ENCODE data around the gene SORCS2. TPM values are rescaled to one million over a fixed set of nuclear protein-coding genes. Genes with fewer than 3 reads are reported as not detected.

Gene SORCS2
- total RNA-seq, 2 donors from 2014 or later: 1.0 to 4.4 TPM

GRCh38 chr4:7353846-7354610, 161.7 kb downstream of the SORCS2 start:
- intact Hi-C loops (cut with DNase I): no loop called here
- WGBS: 85% methylated on average over 17 of the region's 17 CpGs
- Histone ChIP-seq H3K9me3 (no peaks in the 10 kb centered on the region), H3K36me3 (no peaks in the 10 kb centered on the region), H3K4me3 (no peak overlapping the region), H3K27ac (no peak overlapping the region), H3K4me1 (replicated peaks) (no peaks in the 10 kb centered on the region), H3K27me3 (replicated peaks; ENCODE audit: insufficient read depth) (no peaks in the 10 kb centered on the region)
- no peak for TF ChIP-seq POLR2AphosphoS5 (IDR thresholded peaks at IDR 0.05)
- no peak for TF ChIP-seq POLR2A (IDR thresholded peaks at IDR 0.05)
- TF ChIP-seq CTCF (IDR thresholded peaks at IDR 0.05): no peak
- DNase-seq (ENCODE audit: low spot score): no peak

GRCh38 chr4:7354927-7355326, 162.6 kb downstream of the SORCS2 start:
- 88% methylated on average over 5 of the region's 5 CpGs for WGBS
- no peaks in the 10 kb centered on the region for H3K9me3 ChIP-seq
- intact Hi-C loops (cut with DNase I): no loop called here
- no peaks in the 10 kb centered on the region for H3K36me3 ChIP-seq
- H3K27me3 ChIP-seq (replicated peaks; ENCODE audit: insufficient read depth): no peaks in the 10 kb centered on the region
- DNase-seq (ENCODE audit: low spot score): no peak
- no peak for TF ChIP-seq CTCF (IDR thresholded peaks at IDR 0.05)
- no peak for TF ChIP-seq POLR2A (IDR thresholded peaks at IDR 0.05)
- TF ChIP-seq POLR2AphosphoS5 (IDR thresholded peaks at IDR 0.05): no peak
- no peak overlapping the region for H3K27ac ChIP-seq
- H3K4me1 ChIP-seq (replicated peaks): no peaks in the 10 kb centered on the region
- no peak overlapping the region for H3K4me3 ChIP-seq

- no peaks in the 10 kb centered on the region for H3K36me3 ChIP-seq
- no peaks in the 10 kb centered on the region for H3K4me1 ChIP-seq (replicated peaks)
- WGBS: 87% methylated on average over 3 of the region's 3 CpGs
- no peak for TF ChIP-seq CTCF (IDR thresholded peaks at IDR 0.05)
- no peak for TF ChIP-seq POLR2A (IDR thresholded peaks at IDR 0.05)
- TF ChIP-seq POLR2AphosphoS5 (IDR thresholded peaks at IDR 0.05): no peak
- intact Hi-C loops (cut with DNase I): no loop called here
- H3K27me3 ChIP-seq (replicated peaks; ENCODE audit: insufficient read depth): no peaks in the 10 kb centered on the region
- no peak overlapping the region for H3K27ac ChIP-seq
- H3K4me3 ChIP-seq: no peak overlapping the region
- H3K9me3 ChIP-seq: no peaks in the 10 kb centered on the region
- no peak for DNase-seq (ENCODE audit: low spot score)
Measured at GRCh38 chr4:7355795-7356194, 163.5 kb downstream of the SORCS2 start.

GRCh38 chr4:7356667-7357310, 164.5 kb downstream of the SORCS2 start:
- TF ChIP-seq POLR2AphosphoS5 (IDR thresholded peaks at IDR 0.05): no peak
- TF ChIP-seq POLR2A (IDR thresholded peaks at IDR 0.05): no peak
- no peak for TF ChIP-seq CTCF (IDR thresholded peaks at IDR 0.05)
- no peaks in the 10 kb centered on the region for H3K9me3 ChIP-seq
- no peaks in the 10 kb centered on the region for H3K36me3 ChIP-seq
- no peak overlapping the region for H3K4me3 ChIP-seq
- 80% methylated on average over 12 of the region's 12 CpGs for WGBS
- H3K27ac ChIP-seq: no peak overlapping the region
- H3K27me3 ChIP-seq (replicated peaks; ENCODE audit: insufficient read depth): no peaks in the 10 kb centered on the region
- DNase-seq (ENCODE audit: low spot score): no peak
- intact Hi-C loops (cut with DNase I): no loop called here
- no peaks in the 10 kb centered on the region for H3K4me1 ChIP-seq (replicated peaks)

- H3K4me1 ChIP-seq (replicated peaks): no peaks in the 10 kb centered on the region
- intact Hi-C loops (cut with DNase I): no loop called here
- WGBS: 90% methylated on average over 9 of the region's 9 CpGs
Measured at GRCh38 chr4:7357323-7357722, 165.0 kb downstream of the SORCS2 start.

More at GRCh38 chr4:7357323-7357722, 165.0 kb downstream of the SORCS2 start:
- no peaks in the 10 kb centered on the region for H3K9me3 ChIP-seq
- TF ChIP-seq POLR2A (IDR thresholded peaks at IDR 0.05) (no peak), POLR2AphosphoS5 (IDR thresholded peaks at IDR 0.05) (no peak), CTCF (IDR thresholded peaks at IDR 0.05) (no peak)
- no peak overlapping the region for H3K27ac ChIP-seq
- H3K27me3 ChIP-seq (replicated peaks; ENCODE audit: insufficient read depth): no peaks in the 10 kb centered on the region
- no peaks in the 10 kb centered on the region for H3K36me3 ChIP-seq
- DNase-seq (ENCODE audit: low spot score): no peak
- H3K4me3 ChIP-seq: no peak overlapping the region

All from prostate gland (tissue), 2 donors.